ENCODE measurements around the gene MACROD2.
"Not testable (repeated sequence)": the region's sequence is repeated elsewhere in the genome, so short reads cannot be mapped to it uniquely, and the experiment has no call there.

The MACROD2 gene

DNA sequence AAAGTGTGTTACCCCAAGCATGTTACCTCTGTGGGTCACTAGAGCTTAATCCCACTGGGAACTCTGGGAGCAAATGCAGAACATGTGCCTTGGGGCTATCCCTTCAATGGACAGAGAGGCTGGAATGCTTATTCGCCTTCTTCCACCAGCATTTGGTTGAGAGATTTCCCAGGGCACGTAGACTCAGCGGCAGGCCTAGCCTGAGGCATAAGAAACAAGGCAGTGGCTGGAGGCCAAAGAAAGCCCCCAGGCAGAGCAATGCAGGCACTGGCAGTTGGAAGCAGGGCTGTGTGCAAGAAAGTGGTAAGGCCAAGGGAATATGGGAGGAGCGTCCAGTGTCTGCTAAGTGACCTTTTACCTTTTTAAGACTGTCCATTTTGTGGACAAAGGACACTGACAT is 456.1 kb downstream of the MACROD2 start:
- no peak overlapping the region for H3K4me3 ChIP-seq (ENCODE audit: low read depth, low read length)

DNA sequence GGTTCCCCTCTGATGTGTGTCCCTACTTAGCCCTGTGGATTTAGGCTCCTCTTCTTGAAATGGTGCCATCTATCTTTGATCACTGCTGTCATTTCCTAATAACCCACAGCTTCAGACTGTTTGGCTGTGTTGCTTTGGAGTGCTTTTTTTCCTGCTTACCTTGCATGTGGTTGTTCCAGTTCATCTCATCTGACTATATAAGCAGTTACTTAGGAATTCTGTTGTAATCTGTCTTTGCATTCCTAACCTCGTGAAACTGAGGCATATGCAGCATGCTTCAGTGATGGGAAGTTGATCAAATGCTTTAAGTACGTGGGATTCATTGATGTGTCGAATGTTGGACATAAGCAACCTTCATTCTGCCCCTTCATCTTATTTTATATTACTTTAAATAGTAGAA is 457.9 kb downstream of the MACROD2 start:
- H3K4me3 ChIP-seq (ENCODE audit: low read depth, low read length): no peak overlapping the region

DNA sequence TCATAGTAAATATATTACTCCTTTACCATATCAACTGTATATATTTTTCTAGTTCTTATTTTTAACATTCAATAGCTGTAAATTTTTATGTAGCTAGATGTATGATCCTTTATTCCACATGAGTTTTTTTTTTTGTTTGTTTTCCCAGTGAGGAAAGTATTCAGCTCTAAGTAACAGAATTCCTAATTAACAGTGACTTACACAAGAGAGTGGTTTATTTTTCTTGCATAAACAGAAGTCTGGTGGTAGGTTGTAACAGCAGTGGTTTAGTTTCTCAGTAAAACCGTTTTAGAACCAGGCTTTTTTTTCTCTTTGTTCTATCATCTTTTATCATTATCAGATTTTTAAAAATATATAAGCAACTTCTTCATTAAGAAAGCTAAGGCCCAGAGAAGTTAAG is 459.0 kb downstream of the MACROD2 start:
- no peak overlapping the region for H3K4me3 ChIP-seq (ENCODE audit: low read depth, low read length)

DNA sequence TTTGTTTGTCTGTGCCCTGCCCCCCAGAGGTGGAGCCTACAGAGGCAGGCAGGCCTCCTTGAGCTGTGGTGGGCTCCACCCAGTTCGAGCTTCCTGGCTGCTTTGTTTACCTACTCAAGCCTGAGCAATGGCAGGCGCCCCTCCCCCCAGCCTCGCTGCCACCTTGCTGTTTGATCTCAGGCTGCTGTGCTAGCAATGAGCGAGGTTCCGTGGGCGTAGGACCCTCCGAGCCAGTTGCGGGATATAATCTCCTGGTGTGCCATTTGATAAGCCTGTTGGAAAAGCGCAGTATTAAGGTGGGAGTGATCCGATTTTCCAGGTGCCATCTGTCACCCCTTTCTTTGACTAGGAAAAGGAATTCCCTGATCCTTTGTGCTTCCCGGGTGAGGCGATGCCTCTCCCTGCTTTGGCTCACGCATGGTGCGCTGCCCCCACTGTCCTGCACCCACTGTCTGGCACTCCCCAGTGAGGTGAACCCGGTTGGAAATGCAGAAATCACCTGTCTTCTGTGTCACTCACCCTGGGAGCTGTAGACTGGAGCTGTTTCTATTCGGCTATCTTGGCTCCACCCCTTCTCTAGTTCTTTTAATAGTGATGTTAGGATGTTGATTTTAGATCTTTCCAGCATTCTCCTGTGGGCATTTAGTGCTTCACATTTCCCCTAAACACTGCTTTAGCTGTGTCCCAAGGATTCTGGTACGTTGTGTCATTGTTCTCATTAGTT is 471.9 kb downstream of the MACROD2 start:
- not testable (repeated sequence) for H3K4me3 ChIP-seq (ENCODE audit: low read depth, low read length)

DNA sequence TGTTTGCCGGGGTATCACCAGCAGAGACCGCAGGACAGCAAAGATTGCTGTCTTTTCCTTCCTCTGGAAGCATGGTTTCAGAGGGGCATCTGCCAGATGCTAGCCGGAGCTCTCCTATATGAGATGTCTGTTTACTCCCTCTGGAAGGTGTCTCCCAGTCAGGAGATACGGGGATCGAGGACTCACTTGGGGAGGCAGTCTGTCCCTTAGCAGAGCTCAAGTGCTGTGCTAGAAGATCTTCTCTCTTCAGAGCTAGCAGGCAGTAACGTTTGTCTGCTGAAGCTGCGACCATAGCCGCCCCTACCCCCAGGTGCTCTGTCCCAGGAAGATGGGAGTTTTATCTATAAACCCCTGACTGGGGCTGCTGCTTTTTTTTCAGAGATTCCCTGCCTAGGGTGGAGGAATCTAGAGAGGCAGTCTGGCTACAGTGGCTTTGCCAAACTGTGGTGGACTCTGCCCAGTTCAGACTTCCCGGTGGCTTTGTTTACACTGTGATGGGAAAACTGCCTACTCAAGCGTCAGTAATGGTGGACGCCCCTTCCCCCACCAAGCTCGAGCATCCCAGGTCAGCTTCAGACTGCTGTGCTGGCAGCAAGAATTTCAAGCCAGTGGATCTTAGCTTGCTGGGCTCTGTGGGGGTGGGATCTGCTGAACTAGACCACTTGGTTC is 475.0 kb downstream of the MACROD2 start:
- no peak overlapping the region for H3K4me3 ChIP-seq (ENCODE audit: low read depth, low read length)

DNA sequence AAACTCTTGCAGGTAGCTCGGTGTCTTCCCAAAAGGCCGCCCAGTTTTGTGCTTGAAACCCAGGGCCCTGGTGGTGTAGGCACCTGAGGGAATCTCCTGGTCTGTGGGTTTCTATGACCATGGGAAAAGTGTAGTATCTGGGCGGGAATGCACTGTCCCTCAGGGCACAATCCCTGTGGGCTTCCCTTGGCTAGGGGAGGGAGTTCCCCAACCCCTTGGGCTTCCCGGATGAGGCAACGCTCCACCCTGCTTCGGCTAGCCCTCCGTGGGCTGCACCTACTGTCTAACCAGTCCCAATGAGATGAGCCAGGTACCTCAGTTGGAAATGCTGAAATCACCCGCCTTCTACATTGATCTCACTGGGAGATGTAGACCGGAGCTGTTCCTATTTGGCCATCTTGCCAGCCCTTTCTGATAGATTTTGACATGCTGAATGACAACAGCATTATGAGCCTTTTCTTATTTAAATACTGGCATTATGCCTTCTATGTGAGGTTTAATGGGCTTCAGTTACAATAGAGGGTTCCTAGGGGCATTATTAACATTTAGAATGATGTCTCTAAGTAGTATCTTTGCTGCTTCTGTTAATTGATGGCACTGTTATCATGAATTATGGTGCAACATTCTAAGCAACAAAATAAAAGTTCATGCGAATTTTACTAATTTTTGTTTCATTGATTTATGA is 475.8 kb downstream of the MACROD2 start:
- no peak overlapping the region for H3K4me3 ChIP-seq (ENCODE audit: low read depth, low read length)

DNA sequence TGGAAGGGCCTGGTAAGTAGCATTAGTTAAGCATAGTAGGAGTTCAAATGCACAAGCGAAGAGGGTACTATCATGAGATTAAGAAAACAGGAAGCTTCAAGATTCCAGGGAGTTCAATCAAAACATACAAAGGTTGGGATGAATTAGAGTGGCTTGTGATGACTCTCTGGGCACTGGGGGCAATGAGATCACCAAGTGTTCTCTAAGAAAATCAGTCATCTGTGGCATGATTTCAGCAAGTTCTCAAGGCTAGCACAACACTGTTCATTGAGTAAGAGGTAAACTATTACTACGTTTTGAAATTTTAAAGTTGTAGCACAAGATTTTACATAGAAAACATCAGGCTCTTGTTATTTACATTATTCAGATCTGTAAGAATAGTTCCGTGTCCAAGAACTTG is 481.8 kb downstream of the MACROD2 start:
- H3K4me3 ChIP-seq (ENCODE audit: low read depth, low read length): no peak overlapping the region

DNA sequence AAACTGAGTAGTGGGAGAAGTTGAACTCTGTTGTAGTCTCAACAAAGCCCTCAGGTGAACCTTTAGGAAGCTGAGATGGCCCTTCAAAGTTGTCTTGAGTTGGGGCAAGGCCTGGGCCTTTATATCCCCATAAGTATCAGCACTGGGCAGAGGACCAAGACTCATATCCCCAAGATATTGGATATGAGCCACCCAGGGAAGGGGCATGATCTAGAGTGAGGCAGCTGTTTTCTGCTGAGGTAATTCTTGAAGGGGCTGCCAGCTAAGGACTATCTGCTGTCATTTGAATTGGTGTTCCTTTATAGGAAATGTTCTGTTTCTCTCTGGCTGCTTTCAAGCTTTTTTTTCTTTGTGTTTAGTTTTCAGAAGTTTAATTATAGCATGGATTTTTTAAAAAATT is 482.8 kb downstream of the MACROD2 start:
- H3K4me3 ChIP-seq (ENCODE audit: low read depth, low read length): no peak overlapping the region

DNA sequence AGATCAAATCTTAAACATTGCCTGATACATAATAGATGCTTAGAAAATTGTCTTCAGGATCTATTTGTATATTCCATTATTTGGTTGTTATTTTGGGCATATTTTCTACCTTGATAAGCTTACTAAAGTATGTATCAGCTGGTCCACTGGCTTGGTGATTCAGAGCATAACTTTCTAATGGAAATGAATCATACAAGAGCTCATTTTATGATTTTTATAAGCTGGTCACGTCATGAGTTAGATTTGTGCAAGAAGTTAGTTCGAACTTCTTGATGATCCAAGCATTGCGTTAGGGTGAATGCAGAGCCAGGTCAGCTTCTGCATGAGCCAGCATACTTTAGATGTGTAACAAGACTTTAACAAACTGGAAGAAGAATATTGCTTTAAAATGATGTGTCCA is 486.5 kb downstream of the MACROD2 start:
- no peak overlapping the region for H3K4me3 ChIP-seq (ENCODE audit: low read depth, low read length)

DNA sequence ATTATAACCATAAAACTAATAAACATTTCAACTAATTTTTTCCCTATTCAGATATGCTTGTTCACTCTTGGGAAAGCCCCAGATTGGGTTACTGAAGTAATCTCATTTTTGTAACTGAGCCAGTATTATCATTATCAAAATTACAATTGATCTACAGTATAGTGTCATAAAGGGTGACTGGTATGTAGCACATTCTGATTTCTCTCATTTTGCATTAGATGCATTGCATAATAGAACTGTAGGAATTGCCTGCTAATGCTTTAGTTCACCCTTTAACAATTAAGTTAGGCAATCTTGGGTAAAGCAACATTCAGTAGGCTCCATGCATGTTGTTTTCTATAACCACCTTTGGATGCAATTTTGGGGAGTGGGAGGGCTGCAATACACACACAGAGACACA is 492.9 kb downstream of the MACROD2 start:
- H3K4me3 ChIP-seq (ENCODE audit: low read depth, low read length): no peak overlapping the region

DNA sequence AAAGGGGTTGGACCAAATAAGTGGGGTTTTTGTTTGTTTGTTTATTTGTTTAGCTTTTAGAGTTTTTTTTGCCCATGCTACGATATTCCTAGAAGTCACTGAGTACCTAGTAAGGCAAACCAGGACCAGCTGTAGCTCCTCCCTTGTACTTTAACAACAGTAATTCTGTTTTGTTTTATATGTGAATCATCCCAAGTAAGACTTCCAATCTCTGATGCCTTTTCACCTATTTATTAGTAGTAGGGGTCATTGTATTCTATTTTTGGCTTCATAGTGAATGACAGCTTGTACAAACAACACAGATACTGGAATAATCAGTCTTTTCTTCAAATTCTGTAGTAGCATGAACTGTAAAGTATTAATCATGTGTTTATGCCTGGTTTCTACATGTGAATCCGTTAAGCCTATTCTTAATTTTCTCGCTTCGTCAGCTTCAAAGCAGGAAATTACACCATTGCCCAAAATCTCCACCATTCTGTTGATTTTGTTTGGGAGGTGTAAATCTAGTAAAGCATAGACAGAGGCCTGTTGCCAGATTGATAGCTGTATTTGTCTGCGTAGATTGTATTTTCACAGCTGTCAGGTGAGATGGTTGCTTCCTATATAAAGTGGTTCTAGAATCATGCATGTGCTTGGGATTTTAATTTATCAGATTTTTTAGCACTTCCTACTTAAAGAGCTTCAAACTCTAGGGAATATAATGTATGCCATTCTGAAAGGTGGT is 493.6 kb downstream of the MACROD2 start:
- H3K4me3 ChIP-seq (ENCODE audit: low read depth, low read length): no peak overlapping the region

DNA sequence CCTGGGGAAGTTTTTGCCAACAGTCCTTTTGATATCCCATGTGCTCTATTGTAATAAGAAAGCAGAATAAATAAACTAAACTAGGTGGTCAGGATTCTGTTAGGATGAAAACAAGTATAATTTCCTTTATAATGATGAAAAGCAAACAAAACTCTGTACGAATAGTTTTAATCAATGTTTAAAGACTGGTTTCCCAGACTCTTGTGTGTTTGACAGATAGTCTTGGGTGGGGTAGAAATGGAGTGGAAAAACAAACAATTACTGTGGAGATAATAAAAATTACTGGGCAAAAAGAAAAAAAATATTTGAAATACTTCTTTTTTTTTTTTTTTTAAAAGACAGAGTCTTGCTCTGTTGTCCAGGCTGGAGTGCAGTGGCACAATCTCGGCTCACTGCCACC is 494.2 kb downstream of the MACROD2 start:
- H3K4me3 ChIP-seq (ENCODE audit: low read depth, low read length): no peak overlapping the region

DNA sequence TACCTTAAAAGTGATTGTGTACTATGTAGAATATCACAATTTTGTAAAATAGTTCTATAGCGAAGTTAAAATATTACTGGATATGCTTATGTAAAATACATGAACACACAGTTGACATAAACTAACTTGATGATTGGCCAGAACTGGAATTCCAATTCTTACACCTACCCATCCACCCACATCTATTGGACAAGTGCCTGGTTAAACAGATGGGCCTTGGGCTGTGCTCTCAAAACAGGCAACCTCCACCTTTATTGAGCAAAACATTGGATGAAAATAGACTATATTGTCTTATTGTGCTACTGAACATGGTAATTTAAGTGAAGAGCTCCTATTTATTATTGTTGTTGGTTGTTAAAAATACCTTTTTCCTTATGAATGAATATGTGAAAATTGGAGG is 496.1 kb downstream of the MACROD2 start:
- H3K4me3 ChIP-seq (ENCODE audit: low read depth, low read length): no peak overlapping the region

DNA sequence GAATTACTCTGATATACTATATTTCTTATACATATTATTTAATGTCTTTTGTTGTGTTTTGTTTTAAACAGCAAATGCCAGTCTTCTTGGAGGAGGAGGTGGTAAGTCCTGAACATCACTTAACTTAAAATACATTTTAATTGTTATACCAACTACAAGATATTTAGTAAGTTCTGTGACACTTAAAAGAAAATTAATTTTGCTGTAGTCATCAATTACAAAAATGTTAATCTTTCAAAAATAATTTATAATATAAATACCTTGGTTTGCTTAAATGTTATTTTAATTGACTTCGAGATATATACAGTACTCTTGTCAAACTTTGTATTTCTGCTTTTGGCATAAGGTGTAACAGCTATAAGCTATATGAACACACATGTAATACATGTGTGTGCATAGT is 498.1 kb downstream of the MACROD2 start:
- no peak overlapping the region for H3K4me3 ChIP-seq (ENCODE audit: low read depth, low read length)

DNA sequence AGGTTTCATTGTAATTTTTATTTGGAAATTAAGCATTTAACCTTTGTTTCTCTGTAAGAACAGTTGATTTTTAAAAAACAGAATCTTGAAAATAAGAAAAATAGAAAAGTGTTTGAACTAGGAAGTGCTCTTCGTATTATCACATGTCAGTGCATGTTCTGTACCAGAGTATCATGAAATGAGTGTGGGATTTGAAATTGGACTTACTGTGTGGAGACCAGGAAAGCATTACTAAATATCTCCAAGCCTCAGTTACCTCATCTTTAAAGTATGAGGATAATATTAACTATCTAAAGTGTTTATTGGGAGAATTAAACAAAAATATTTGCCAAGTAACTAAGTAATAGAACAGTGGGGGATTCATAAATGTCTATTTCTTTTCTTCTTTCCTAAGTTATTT is 499.0 kb downstream of the MACROD2 start:
- H3K4me3 ChIP-seq (ENCODE audit: low read depth, low read length): no peak overlapping the region

DNA sequence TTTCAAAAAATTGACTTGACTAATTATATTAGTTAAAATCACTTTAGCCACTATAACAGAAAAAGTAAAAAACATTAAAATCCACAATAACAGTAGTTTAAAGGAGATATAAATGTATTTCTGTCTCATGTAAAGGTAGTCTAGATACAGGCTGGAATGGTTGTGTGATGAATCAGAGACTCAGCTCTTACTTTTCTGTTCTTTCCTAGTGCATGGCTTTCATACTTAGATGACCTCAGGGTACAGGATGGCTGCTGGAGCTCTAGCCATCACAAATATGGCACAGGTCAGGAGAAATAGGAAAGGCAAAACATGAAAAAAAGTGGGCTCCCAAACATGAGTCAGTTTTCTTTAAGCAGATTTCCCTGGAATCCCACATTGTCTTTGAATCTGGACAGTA is 499.8 kb downstream of the MACROD2 start:
- H3K4me3 ChIP-seq (ENCODE audit: low read depth, low read length): no peak overlapping the region

DNA sequence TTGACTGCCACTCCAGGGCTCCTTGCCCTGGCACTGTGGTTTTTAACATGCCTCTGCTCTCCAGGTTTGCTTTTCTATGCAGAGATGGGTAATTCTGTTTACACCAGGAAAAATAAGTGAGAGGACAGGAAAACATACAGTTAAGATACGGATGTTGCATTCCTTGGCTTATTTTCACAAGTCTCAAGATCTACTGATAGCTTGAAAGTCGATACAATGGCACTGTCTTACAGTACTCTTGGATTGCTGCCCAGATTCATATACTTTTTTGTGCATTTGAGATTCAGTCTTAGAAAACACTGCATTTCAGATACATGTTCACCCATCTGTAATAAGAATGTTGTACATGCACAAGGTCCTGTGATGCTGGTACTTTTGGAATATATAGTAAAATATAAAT is 501.7 kb downstream of the MACROD2 start:
- no peak overlapping the region for H3K4me3 ChIP-seq (ENCODE audit: low read depth, low read length)

DNA sequence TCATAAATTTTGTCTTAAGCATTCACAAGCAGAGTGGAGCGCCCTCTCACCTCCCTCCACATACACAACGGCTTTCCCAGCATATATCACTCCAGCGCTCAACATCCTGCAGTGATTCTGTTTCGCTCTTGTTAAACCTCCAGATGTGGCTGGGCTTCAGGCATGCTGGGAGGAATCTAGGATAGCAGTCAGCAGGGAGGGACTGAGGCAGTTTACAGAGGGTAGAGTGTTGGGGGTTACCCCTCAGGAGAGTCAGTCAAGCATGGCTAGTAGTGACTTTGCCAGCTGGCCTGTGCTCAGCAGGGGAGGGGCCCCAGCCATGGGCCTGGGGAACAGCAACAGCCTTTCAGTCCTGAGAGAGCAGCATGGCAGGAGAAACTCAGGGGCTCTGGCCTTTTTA is 503.5 kb downstream of the MACROD2 start:
- no peak overlapping the region for H3K4me3 ChIP-seq (ENCODE audit: low read depth, low read length)

DNA sequence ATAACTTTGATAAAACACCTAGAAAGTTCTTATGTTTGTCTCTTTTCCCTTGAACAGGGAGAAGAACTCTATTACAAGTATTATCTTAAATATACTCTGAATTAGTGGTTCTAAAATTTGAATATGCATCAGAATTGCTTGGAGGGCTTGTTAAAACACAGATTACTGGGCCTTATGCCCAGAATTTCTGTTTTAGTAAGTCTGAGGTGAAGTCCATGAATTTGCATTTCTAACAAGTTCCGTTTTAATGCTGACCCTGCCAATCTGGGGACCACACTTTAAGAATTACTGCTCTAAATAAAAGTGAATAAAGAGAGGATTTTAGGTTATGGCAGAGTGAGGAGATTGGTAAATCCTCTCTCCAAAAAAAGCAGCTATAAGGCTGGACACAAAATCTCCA is 510.2 kb downstream of the MACROD2 start:
- no peak overlapping the region for H3K4me3 ChIP-seq (ENCODE audit: low read depth, low read length)

DNA sequence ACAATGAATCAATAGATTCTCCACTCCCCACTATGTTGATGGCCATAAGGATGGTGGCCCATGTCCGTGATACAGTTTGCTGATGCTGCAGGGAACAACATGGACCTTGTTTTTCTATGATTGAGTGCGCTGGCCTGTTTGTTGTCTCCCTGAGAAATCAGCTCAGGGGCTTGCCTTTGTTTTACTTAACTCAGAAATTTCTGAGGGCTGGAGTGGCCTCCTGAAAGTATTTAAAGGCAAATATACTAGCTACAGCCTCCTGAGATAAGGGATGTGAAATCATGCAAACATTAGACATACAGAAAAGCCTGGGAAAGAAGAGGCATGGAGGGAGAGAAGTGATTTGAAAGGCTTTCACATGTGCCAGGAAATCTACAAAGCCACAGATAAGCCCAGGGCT is 512.4 kb downstream of the MACROD2 start:
- H3K4me3 ChIP-seq (ENCODE audit: low read depth, low read length): no peak overlapping the region

DNA sequence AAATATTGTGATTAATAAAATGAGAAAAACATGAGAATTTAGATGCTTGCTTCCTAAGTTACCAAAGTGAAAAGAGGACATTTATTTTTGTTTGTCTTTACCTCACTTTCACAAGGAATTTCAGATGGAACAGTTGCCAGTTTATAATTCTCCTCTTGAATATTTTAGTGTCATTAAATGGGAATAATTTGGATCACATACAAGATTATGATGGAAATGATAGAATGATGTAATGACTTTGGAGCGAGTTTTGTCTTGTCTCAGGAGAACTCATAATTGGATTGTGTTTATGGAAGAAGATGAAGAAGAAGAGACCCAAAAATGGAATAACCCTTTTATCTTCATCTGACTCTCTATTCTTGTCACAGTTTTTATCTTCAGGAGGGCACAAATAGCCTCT is 515.0 kb downstream of the MACROD2 start:
- H3K4me3 ChIP-seq (ENCODE audit: low read depth, low read length): no peak overlapping the region

DNA sequence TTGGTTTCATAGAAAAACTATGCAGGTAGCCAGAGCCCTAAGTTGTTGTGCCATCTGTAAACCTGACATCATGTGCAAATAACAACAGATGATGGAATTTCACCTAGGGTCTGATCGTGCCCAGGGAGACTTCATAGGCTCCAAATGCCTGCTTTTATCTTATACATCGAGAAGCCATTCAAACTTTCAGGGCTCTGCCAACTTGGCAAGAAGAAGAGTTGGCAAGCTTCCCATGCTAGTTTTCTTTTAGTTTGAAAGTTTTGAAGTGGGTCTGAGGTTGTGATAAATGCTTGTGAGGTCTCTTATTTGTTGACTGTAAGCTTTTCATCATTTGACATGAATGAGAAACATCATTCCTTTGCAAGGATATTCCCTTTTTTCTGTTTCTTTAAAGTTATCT is 517.5 kb downstream of the MACROD2 start:
- no peak overlapping the region for H3K4me3 ChIP-seq (ENCODE audit: low read depth, low read length)

Data from iPS-11a (cell line).